GM19351 (cell line): ENCODE data around the gene MYO5B.

Experiments
- ATAC-seq: cut with Tn5 transposase; IDR thresholded peaks from one replicate; pipeline ENCODE4 v1.9.1; 2021; ENCODE audit warnings: mild to moderate bottlenecking, moderate library complexity; ENCODE audit not compliant: unreplicated experiment

MYO5B gene

GRCh38 chr18:50189160-50189559 lies 5.8 kb downstream of the MYO5B start:
- ATAC-seq, result no peak

- ATAC-seq, result no peak
Measured at GRCh38 chr18:50188652-50189051, 6.3 kb downstream of the MYO5B start.

- ATAC-seq, result no peak
Measured at GRCh38 chr18:50187659-50188058, 7.3 kb downstream of the MYO5B start.

- ATAC-seq, result no peak
Measured at GRCh38 chr18:50186385-50186784, 8.6 kb downstream of the MYO5B start.

GRCh38 chr18:50183556-50183955 lies 11.4 kb downstream of the MYO5B start:
- ATAC-seq, result no peak

GRCh38 chr18:50182511-50182910 lies 12.4 kb downstream of the MYO5B start:
- ATAC-seq, result no peak

GRCh38 chr18:50181590-50181989 lies 13.4 kb downstream of the MYO5B start:
- no peak for ATAC-seq

- no peak for ATAC-seq
Measured at GRCh38 chr18:50179465-50179864, 15.5 kb downstream of the MYO5B start.

- no peak for ATAC-seq
Measured at GRCh38 chr18:50177294-50177992, 17.5 kb downstream of the MYO5B start.

- no peak for ATAC-seq
Measured at GRCh38 chr18:50172367-50172766, 22.6 kb downstream of the MYO5B start.

- no peak for ATAC-seq
Measured at GRCh38 chr18:50171406-50171805, 23.5 kb downstream of the MYO5B start.

- ATAC-seq, result no peak
Measured at GRCh38 chr18:50170004-50170403, 24.9 kb downstream of the MYO5B start.

- no peak for ATAC-seq
Measured at GRCh38 chr18:50169149-50169548, 25.8 kb downstream of the MYO5B start.

- ATAC-seq, result no peak
Measured at GRCh38 chr18:50167966-50168365, 27.0 kb downstream of the MYO5B start.

GRCh38 chr18:50166901-50167300 lies 28.0 kb downstream of the MYO5B start:
- ATAC-seq, result no peak

GRCh38 chr18:50163505-50163904 lies 31.4 kb downstream of the MYO5B start:
- no peak for ATAC-seq

GRCh38 chr18:50162486-50163304 lies 32.3 kb downstream of the MYO5B start:
- no peak for ATAC-seq

GRCh38 chr18:50161597-50162205 lies 33.2 kb downstream of the MYO5B start:
- no peak for ATAC-seq

- no peak for ATAC-seq
Measured at GRCh38 chr18:50159654-50160046, 35.3 kb downstream of the MYO5B start.

GRCh38 chr18:50158866-50159653 lies 35.9 kb downstream of the MYO5B start:
- ATAC-seq, result no peak

- ATAC-seq, result no peak
Measured at GRCh38 chr18:50155406-50155805, 39.5 kb downstream of the MYO5B start.
